GM18907 (cell line): Measurements from ENCODE around the gene MAP2K7.
"Not testable (repeated sequence)": the region's sequence is repeated elsewhere in the genome, so short reads cannot be mapped to it uniquely, and the experiment has no call there.

Experiments used
- ATAC-seq: cut with Tn5 transposase; IDR thresholded peaks from one replicate; pipeline ENCODE4 v1.9.1; 2021; ENCODE audit warnings: mild to moderate bottlenecking, moderate library complexity; ENCODE audit not compliant: unreplicated experiment

The MAP2K7 gene

GRCh38 chr19:7883105-7883504 is 20.6 kb upstream of the MAP2K7 start:
- ATAC-seq, result no peak

- no peak for ATAC-seq
These were observed 19.7 kb upstream of the MAP2K7 start for GRCh38 chr19:7883796-7884570.

- ATAC-seq, result no peak
These were observed 17.9 kb upstream of the MAP2K7 start for GRCh38 chr19:7885818-7886217.

- ATAC-seq, result no peak
These were observed 16.1 kb upstream of the MAP2K7 start for GRCh38 chr19:7887408-7888144.

- no peak for ATAC-seq
These were observed 15.4 kb upstream of the MAP2K7 start, which contains the start of gene LRRC8E for GRCh38 chr19:7888145-7888825. TSS of gene LRRC8E (plus strand) at chr19:7888510. CDS start at chr19:7895604, 7,094 bp downstream.

- no peak for ATAC-seq
These were observed 14.9 kb upstream of the MAP2K7 start for GRCh38 chr19:7888826-7889217.

GRCh38 chr19:7893362-7894101 is 10.1 kb upstream of the MAP2K7 start:
- not testable (repeated sequence) for ATAC-seq

- ATAC-seq, result no peak
These were observed 8.9 kb upstream of the MAP2K7 start for GRCh38 chr19:7894612-7895309.

GRCh38 chr19:7895565-7895964 is 8.1 kb upstream of the MAP2K7 start:
- no peak for ATAC-seq

GRCh38 chr19:7897292-7897691 is 6.4 kb upstream of the MAP2K7 start:
- ATAC-seq, result no peak

GRCh38 chr19:7898967-7899366 is 4.7 kb upstream of the MAP2K7 start:
- ATAC-seq, result no peak

GRCh38 chr19:7899751-7900378 is 3.8 kb upstream of the MAP2K7 start:
- ATAC-seq, result no peak

GRCh38 chr19:7900401-7900870 is 3.2 kb upstream of the MAP2K7 start:
- no peak for ATAC-seq

GRCh38 chr19:7900931-7901330 is 2.7 kb upstream of the MAP2K7 start:
- no peak for ATAC-seq

GRCh38 chr19:7901337-7901736 is 2.3 kb upstream of the MAP2K7 start:
- ATAC-seq, result no peak

- no peak for ATAC-seq
These were observed 857 bp upstream of the MAP2K7 start for GRCh38 chr19:7902796-7903243.

GRCh38 chr19:7904074-7905020 is 670 bp downstream of the MAP2K7 start:
- peak; percentile 31 for ATAC-seq

GRCh38 chr19:7905268-7905667 is 1.6 kb downstream of the MAP2K7 start:
- ATAC-seq, result no peak

- ATAC-seq, result no peak
These were observed 2.2 kb downstream of the MAP2K7 start for GRCh38 chr19:7905859-7906258.
